ENCODE data around the gene CTNNBIP1. TPM values are rescaled to one million over a fixed set of nuclear protein-coding genes. Genes with fewer than 3 reads are reported as not detected.

CTNNBIP1 gene
- total RNA-seq, 1 donor from 2014 or later, result 75.5 TPM

- no peak for TF ChIP-seq CTCF (conservative IDR thresholded peaks at IDR 0.05)
- DNase-seq (ENCODE audit: low read depth, low spot score), result no peak
- peaks cover 37% of the 10 kb centered on the region for H3K4me1 Mint-ChIP-seq
- no peaks in the 10 kb centered on the region for H3K36me3 Mint-ChIP-seq (ENCODE audit: low read depth)
- no peak overlapping the region for H3K27ac Mint-ChIP-seq (ENCODE audit: unreplicated experiment)
- no peaks in the 10 kb centered on the region for H3K27me3 Mint-ChIP-seq (ENCODE audit: low read depth)
- no peak overlapping the region for H3K4me3 Mint-ChIP-seq
- no peaks in the 10 kb centered on the region for H3K9me3 Mint-ChIP-seq
Measured at GRCh38 chr1:9887070-9887469, 23.0 kb downstream of the CTNNBIP1 start.

GRCh38 chr1:9886092-9886742 is 23.9 kb downstream of the CTNNBIP1 start:
- H3K4me1 Mint-ChIP-seq, result peaks cover 35% of the 10 kb centered on the region
- H3K9me3 Mint-ChIP-seq, result no peaks in the 10 kb centered on the region
- H3K4me3 Mint-ChIP-seq, result no peak overlapping the region
- TF ChIP-seq CTCF (conservative IDR thresholded peaks at IDR 0.05), result no peak
- H3K27ac Mint-ChIP-seq (ENCODE audit: unreplicated experiment), result no peak overlapping the region
- H3K36me3 Mint-ChIP-seq (ENCODE audit: low read depth), result no peaks in the 10 kb centered on the region
- H3K27me3 Mint-ChIP-seq (ENCODE audit: low read depth), result no peaks in the 10 kb centered on the region
- no peak for DNase-seq (ENCODE audit: low read depth, low spot score)

GRCh38 chr1:9884805-9885204 is 25.3 kb downstream of the CTNNBIP1 start:
- Mint-ChIP-seq H3K9me3 (no peaks in the 10 kb centered on the region), H3K36me3 (ENCODE audit: low read depth) (no peaks in the 10 kb centered on the region), H3K4me3 (no peak overlapping the region), H3K27ac (ENCODE audit: unreplicated experiment) (peak overlapping the region; percentile 62), H3K4me1 (peaks cover 21% of the 10 kb centered on the region), H3K27me3 (ENCODE audit: low read depth) (no peaks in the 10 kb centered on the region)
- DNase-seq (ENCODE audit: low read depth, low spot score), result no peak
- TF ChIP-seq CTCF (conservative IDR thresholded peaks at IDR 0.05), result no peak

- peak overlapping the region; percentile 35 for H3K27ac Mint-ChIP-seq (ENCODE audit: unreplicated experiment)
- no peaks in the 10 kb centered on the region for H3K27me3 Mint-ChIP-seq (ENCODE audit: low read depth)
- H3K9me3 Mint-ChIP-seq, result no peaks in the 10 kb centered on the region
- no peaks in the 10 kb centered on the region for H3K36me3 Mint-ChIP-seq (ENCODE audit: low read depth)
- no peak for TF ChIP-seq CTCF (conservative IDR thresholded peaks at IDR 0.05)
- H3K4me1 Mint-ChIP-seq, result peaks cover 11% of the 10 kb centered on the region
- no peak overlapping the region for H3K4me3 Mint-ChIP-seq
- DNase-seq (ENCODE audit: low read depth, low spot score), result no peak
Measured at GRCh38 chr1:9883585-9884449, 26.3 kb downstream of the CTNNBIP1 start.

GRCh38 chr1:9882945-9883303 is 27.1 kb downstream of the CTNNBIP1 start:
- peaks cover 8% of the 10 kb centered on the region for H3K4me1 Mint-ChIP-seq
- H3K27me3 Mint-ChIP-seq (ENCODE audit: low read depth), result no peaks in the 10 kb centered on the region
- H3K9me3 Mint-ChIP-seq, result no peaks in the 10 kb centered on the region
- TF ChIP-seq CTCF (conservative IDR thresholded peaks at IDR 0.05), result no peak
- H3K4me3 Mint-ChIP-seq, result no peak overlapping the region
- no peak for DNase-seq (ENCODE audit: low read depth, low spot score)
- no peak overlapping the region for H3K27ac Mint-ChIP-seq (ENCODE audit: unreplicated experiment)
- H3K36me3 Mint-ChIP-seq (ENCODE audit: low read depth), result no peaks in the 10 kb centered on the region

All from neural crest cell (in vitro differentiated cells).